GM23338 (cell line): ENCODE results near the gene MGLL.

ENCODE experiments used
- CREB1 ChIP-seq: fragments of 250-450 bp; sonication (Bioruptor Pico); IDR thresholded peaks from 2 replicates; pipeline ENCODE4 v1.5.0; 2020; ENCODE audit warnings: low read depth, mild to moderate bottlenecking, moderate library complexity
- EZH2 ChIP-seq: fragments of 200-600 bp; sonication (generic); IDR thresholded peaks from one replicate; pipeline ENCODE4 v1.8.0; 2017; ENCODE audit warnings: antibody characterized with exemption, mild to moderate bottlenecking, low read depth; ENCODE audit not compliant: unreplicated experiment
- EZH2phosphoT487 ChIP-seq: fragments of 200-600 bp; sonication (generic); IDR thresholded peaks from one replicate; pipeline ENCODE4 v1.8.1; 2018; ENCODE audit warnings: antibody characterized with exemption; ENCODE audit not compliant: unreplicated experiment
- JUNB ChIP-seq: IDR thresholded peaks from one replicate; pipeline ENCODE4 v1.6.1; 2016; ENCODE audit warnings: antibody characterized with exemption; ENCODE audit not compliant: unreplicated experiment
- POLR2AphosphoS5 ChIP-seq: IDR thresholded peaks from 2 replicates; pipeline ENCODE4 v1.6.1; 2016; ENCODE audit warnings: antibody characterized with exemption, low read depth
- TF ChIP-seq, protein P1 (sequence below), 2 experiments: fragments of 200-600 bp in 1 of 2; sonication (generic) in 1 of 2; conservative IDR thresholded peaks; 2 replicates each; pipeline versions ENCODE4 v1.5.1 to v1.6.1; 2016 to 2017; ENCODE audit warnings: antibody characterized with exemption in 2 of 2, low read depth in 2 of 2, mild to moderate bottlenecking in 2 of 2, moderate library complexity in 1 of 2

DNA sequence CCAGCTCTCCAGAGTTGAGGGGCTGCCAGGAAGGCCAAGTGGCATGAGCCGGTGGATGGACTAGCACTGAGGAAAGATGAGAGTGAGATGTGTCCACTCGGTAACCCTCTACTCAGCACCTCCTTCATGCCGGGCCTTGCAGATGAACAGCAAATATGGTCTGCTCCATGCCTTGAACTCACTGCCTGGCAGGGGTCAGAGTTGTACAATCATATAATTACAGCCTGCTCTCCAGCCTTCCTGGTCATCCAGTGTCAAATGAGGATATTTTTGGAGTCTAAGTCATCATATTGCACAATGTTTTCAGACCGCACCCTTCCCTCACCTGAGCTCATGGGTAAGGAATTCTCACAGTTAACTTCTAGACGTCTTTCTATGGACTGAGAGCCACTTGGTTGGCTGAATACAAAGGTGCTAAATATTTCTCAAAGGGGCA lies 4.9 kb downstream of the MGLL start:
- TF ChIP-seq POLR2AphosphoS5, result no peak
- no peak for TF ChIP-seq EZH2phosphoT487
- TF ChIP-seq, protein P1, sequence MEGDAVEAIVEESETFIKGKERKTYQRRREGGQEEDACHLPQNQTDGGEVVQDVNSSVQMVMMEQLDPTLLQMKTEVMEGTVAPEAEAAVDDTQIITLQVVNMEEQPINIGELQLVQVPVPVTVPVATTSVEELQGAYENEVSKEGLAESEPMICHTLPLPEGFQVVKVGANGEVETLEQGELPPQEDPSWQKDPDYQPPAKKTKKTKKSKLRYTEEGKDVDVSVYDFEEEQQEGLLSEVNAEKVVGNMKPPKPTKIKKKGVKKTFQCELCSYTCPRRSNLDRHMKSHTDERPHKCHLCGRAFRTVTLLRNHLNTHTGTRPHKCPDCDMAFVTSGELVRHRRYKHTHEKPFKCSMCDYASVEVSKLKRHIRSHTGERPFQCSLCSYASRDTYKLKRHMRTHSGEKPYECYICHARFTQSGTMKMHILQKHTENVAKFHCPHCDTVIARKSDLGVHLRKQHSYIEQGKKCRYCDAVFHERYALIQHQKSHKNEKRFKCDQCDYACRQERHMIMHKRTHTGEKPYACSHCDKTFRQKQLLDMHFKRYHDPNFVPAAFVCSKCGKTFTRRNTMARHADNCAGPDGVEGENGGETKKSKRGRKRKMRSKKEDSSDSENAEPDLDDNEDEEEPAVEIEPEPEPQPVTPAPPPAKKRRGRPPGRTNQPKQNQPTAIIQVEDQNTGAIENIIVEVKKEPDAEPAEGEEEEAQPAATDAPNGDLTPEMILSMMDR (conservative IDR thresholded peaks at IDR 0.05; ENCODE audit: low read depth in 2 of 2), result no peak
- TF ChIP-seq EZH2, result no peak
- no peak for TF ChIP-seq JUNB
- TF ChIP-seq CREB1, result no peak
